ENCODE measurements around the gene FBXW5. TPM values are rescaled to one million over a fixed set of nuclear protein-coding genes. Genes with fewer than 3 reads are reported as not detected.

The FBXW5 gene
- polyA plus RNA-seq, 1 donor from 2014 or later = 138 TPM

DNA sequence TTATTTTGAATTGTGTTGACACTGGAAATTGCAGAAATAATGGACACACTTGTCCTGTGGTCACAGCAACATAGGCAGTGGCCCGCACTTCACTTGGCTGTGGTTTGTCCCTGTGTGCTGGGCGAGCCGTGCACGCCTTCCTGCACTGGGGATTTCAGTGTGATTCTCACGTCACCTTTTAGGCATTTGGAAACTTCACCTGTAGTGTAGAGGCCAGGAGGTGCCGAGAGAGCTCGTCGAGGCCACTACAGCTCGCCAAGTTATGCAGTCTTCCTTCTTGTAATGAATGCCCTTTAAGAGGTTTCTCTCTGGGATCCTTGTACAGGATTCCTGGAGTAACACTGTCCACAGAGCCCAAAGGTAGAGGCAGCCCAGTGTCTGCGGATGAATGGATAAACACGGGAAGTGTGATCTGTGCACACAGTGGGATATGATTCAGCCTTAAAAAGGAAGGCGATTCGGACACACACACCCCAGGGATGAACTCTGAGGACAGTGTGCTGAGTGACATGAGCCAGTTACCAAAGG lies 43.5 kb downstream of the FBXW5 start:
- H3K9me2 ChIP-seq (ENCODE audit: insufficient read depth, low read length) = no peaks in the 10 kb centered on the region
- H4K20me1 ChIP-seq (ENCODE audit: insufficient read depth) = no peaks in the 10 kb centered on the region
- no peaks in the 10 kb centered on the region for H3K36me3 ChIP-seq (ENCODE audit: insufficient read depth, low read length)
- H3K4me3 ChIP-seq (ENCODE audit: low read length) = no peak overlapping the region
- TF ChIP-seq EP300 (conservative IDR thresholded peaks at IDR 0.05; ENCODE audit: poor library complexity, severe bottlenecking) (no peak), EZH2 (IDR thresholded peaks at IDR 0.05; ENCODE audit: borderline replicate concordance, insufficient read depth, low read length, poor library complexity, severe bottlenecking) (no peak), TAF1 (IDR thresholded peaks at IDR 0.05; ENCODE audit: low read depth) (no peak)
- TF ChIP-seq, protein P1, sequence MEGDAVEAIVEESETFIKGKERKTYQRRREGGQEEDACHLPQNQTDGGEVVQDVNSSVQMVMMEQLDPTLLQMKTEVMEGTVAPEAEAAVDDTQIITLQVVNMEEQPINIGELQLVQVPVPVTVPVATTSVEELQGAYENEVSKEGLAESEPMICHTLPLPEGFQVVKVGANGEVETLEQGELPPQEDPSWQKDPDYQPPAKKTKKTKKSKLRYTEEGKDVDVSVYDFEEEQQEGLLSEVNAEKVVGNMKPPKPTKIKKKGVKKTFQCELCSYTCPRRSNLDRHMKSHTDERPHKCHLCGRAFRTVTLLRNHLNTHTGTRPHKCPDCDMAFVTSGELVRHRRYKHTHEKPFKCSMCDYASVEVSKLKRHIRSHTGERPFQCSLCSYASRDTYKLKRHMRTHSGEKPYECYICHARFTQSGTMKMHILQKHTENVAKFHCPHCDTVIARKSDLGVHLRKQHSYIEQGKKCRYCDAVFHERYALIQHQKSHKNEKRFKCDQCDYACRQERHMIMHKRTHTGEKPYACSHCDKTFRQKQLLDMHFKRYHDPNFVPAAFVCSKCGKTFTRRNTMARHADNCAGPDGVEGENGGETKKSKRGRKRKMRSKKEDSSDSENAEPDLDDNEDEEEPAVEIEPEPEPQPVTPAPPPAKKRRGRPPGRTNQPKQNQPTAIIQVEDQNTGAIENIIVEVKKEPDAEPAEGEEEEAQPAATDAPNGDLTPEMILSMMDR (IDR thresholded peaks at IDR 0.05; ENCODE audit: poor library complexity, severe bottlenecking) = no peak
- H3K27me3 ChIP-seq (ENCODE audit: insufficient read depth, low read depth, low read length) = no peaks in the 10 kb centered on the region
- H3K9me3 ChIP-seq (ENCODE audit: low read length) = no peaks in the 10 kb centered on the region
- no peaks in the 10 kb centered on the region for H3F3A ChIP-seq (ENCODE audit: insufficient read depth, low read length, poor library complexity, severe bottlenecking)
- no peaks in the 10 kb centered on the region for H3K79me2 ChIP-seq (replicated peaks; ENCODE audit: insufficient read depth, low read length)
- H2AFZ ChIP-seq (ENCODE audit: low read depth, low read length) = no peak overlapping the region
- no peak overlapping the region for H3K27ac ChIP-seq (ENCODE audit: low read length)
- H3K4me2 ChIP-seq (ENCODE audit: low read length) = no peak overlapping the region
- H3K9ac ChIP-seq (ENCODE audit: low read length) = no peak overlapping the region

DNA sequence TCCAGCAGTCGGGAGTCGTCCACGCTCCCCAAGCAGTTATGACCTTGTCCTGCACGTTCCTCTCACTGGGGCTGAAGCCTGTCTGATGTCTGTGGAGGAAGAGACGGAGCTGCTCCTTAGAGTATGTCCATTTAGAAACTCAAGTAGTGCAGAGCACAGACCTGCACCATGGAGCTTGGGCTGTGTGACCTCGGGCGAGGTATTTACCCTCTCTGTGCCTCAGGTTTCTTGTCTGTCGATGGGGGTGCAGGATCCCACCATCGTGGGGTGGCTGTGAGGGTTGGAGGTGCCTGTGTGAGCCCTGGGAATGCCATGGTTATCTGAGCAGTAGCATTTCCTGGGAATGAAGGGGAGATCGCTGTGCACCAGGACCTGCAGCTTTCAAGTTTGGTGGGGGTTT lies 44.0 kb downstream of the FBXW5 start:
- Histone ChIP-seq H4K20me1 (ENCODE audit: insufficient read depth) (no peaks in the 10 kb centered on the region), H3K4me3 (ENCODE audit: low read length) (no peak overlapping the region), H3K9me2 (ENCODE audit: insufficient read depth, low read length) (no peaks in the 10 kb centered on the region), H3K9me3 (ENCODE audit: low read length) (no peaks in the 10 kb centered on the region), H3K4me2 (ENCODE audit: low read length) (no peak overlapping the region), H2AFZ (ENCODE audit: low read depth, low read length) (no peak overlapping the region), H3K79me2 (replicated peaks; ENCODE audit: insufficient read depth, low read length) (no peaks in the 10 kb centered on the region), H3K27me3 (ENCODE audit: insufficient read depth, low read depth, low read length) (no peaks in the 10 kb centered on the region), H3K9ac (ENCODE audit: low read length) (no peak overlapping the region), H3K36me3 (ENCODE audit: insufficient read depth, low read length) (no peaks in the 10 kb centered on the region), H3K27ac (ENCODE audit: low read length) (no peak overlapping the region), H3F3A (ENCODE audit: insufficient read depth, low read length, poor library complexity, severe bottlenecking) (no peaks in the 10 kb centered on the region)
- no peak for TF ChIP-seq TAF1 (IDR thresholded peaks at IDR 0.05; ENCODE audit: low read depth)
- TF ChIP-seq, protein P1 (IDR thresholded peaks at IDR 0.05; ENCODE audit: poor library complexity, severe bottlenecking) = no peak
- no peak for TF ChIP-seq EP300 (conservative IDR thresholded peaks at IDR 0.05; ENCODE audit: poor library complexity, severe bottlenecking)
- no peak for TF ChIP-seq RAD21 (conservative IDR thresholded peaks at IDR 0.05)
- TF ChIP-seq, protein P2, sequence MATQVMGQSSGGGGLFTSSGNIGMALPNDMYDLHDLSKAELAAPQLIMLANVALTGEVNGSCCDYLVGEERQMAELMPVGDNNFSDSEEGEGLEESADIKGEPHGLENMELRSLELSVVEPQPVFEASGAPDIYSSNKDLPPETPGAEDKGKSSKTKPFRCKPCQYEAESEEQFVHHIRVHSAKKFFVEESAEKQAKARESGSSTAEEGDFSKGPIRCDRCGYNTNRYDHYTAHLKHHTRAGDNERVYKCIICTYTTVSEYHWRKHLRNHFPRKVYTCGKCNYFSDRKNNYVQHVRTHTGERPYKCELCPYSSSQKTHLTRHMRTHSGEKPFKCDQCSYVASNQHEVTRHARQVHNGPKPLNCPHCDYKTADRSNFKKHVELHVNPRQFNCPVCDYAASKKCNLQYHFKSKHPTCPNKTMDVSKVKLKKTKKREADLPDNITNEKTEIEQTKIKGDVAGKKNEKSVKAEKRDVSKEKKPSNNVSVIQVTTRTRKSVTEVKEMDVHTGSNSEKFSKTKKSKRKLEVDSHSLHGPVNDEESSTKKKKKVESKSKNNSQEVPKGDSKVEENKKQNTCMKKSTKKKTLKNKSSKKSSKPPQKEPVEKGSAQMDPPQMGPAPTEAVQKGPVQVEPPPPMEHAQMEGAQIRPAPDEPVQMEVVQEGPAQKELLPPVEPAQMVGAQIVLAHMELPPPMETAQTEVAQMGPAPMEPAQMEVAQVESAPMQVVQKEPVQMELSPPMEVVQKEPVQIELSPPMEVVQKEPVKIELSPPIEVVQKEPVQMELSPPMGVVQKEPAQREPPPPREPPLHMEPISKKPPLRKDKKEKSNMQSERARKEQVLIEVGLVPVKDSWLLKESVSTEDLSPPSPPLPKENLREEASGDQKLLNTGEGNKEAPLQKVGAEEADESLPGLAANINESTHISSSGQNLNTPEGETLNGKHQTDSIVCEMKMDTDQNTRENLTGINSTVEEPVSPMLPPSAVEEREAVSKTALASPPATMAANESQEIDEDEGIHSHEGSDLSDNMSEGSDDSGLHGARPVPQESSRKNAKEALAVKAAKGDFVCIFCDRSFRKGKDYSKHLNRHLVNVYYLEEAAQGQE (IDR thresholded peaks at IDR 0.05; ENCODE audit: borderline replicate concordance) = no peak
- no peak for TF ChIP-seq EZH2 (IDR thresholded peaks at IDR 0.05; ENCODE audit: borderline replicate concordance, insufficient read depth, low read length, poor library complexity, severe bottlenecking)
